Gastrocnemius medialis (tissue), 4 donors: Measurements from ENCODE around the gene PRKCE. TPM values are rescaled to one million over a fixed set of nuclear protein-coding genes. Genes with fewer than 3 reads are reported as not detected.

ENCODE experiments used
- ATAC-seq, 2 donors: fragments of 150-250 bp; one replicate each; pipeline ENCODE4 v1.9.1; 2016
- DNase-seq, 2 donors: peaks; one replicate each; pipeline ENCODE4 v3.0.0-alpha.2; 2019
- H3K27ac ChIP-seq, 4 donors: fragments of 200-600 bp; sonication (generic); 1 replicate in 1 of 4; 2 replicates in 3 of 4; pipeline ENCODE4 v1.5.1; 2016 to 2018; ENCODE audit warnings: mild to moderate bottlenecking in 2 of 4, moderate library complexity in 1 of 4
- H3K27me3 ChIP-seq, 3 donors: fragments of 200-600 bp; sonication (generic) in 2 of 3; 1 replicate in 1 of 3; 2 replicates in 2 of 3; pipeline versions ENCODE4 v1.5.1 to v1.6.0; 2016 to 2019; ENCODE audit warnings: mild to moderate bottlenecking in 1 of 3, moderate library complexity in 1 of 3
- H3K36me3 ChIP-seq, 2 donors: fragments of 200-600 bp; sonication (generic) in 1 of 2; one replicate each; pipeline ENCODE4 v1.5.1; 2017 to 2018
- H3K4me1 ChIP-seq, 2 donors: fragments of 200-600 bp; sonication (generic) in 1 of 2; one replicate each; pipeline ENCODE4 v1.5.1; 2016 to 2017; ENCODE audit warnings: mild to moderate bottlenecking in 2 of 2
- H3K4me3 ChIP-seq, 4 donors: fragments of 200-600 bp; sonication (generic) in 3 of 4; 1 replicate in 1 of 4; 2 replicates in 3 of 4; pipeline ENCODE4 v1.5.1; 2016 to 2019; ENCODE audit warnings: mild to moderate bottlenecking in 2 of 4
- H3K9me3 ChIP-seq, 3 donors: fragments of 200-600 bp; sonication (generic) in 2 of 3; 1 replicate in 1 of 3; 2 replicates in 2 of 3; pipeline ENCODE4 v1.5.1; 2016 to 2019
- POLR2A ChIP-seq, 2 donors: fragments of 450-650 bp; IDR thresholded peaks; one replicate each; pipeline ENCODE4 v1.6.1; 2017; ENCODE audit warnings: antibody characterized with exemption in 2 of 2, mild to moderate bottlenecking in 2 of 2, moderate library complexity in 2 of 2
- in situ Hi-C, 4 donors: fragments of 200-750 bp; cut with MboI; loops; one replicate each; pipeline versions ENCODE4 v1.15.0 to v1.8.0; 2017; ENCODE audit warnings: low sequenced_read_pairs in 4 of 4
- intact Hi-C: fragments of 100-400 bp; cut with DNase I; formaldehyde crosslinking; loops from one replicate; pipeline ENCODE4 v1.15.1; 2023; ENCODE audit warnings: low total_unique reads
- total RNA-seq, 4 donors: library from RNA; depleted of rRNA; stranded (reverse); fragments of >200 nt; gene quantifications; one replicate each; pipeline versions ENCODE4 v1.1.0 to v1.2.3, GENCODE V29; 2016
- TF ChIP-seq, protein P1 (sequence below), 5 experiments: fragments of 450-650 bp in 3 of 5; fragments of 200-600 bp in 2 of 5; sonication (generic) in 2 of 5; IDR thresholded peaks in 4 of 5; conservative IDR thresholded peaks in 1 of 5; 1 replicate in 4 of 5; 2 replicates in 1 of 5; pipeline ENCODE4 v1.5.1; 2016 to 2019; ENCODE audit warnings: antibody characterized with exemption in 5 of 5, mild to moderate bottlenecking in 3 of 5, moderate library complexity in 3 of 5

PRKCE gene
- total RNA-seq, 4 donors from 2014 or later, result 5.8 to 28.9 (median 11.8) TPM

- ATAC-seq (peak; percentile 94), DNase-seq (peak; percentile 99 to 100)
- in situ Hi-C loops, result loop anchor here (5.0 to 25.0 kb wide), 5 partner anchors 149 to 294 kb away; no protein-coding TSS in a partner anchor
- Histone ChIP-seq H3K27ac (peak overlapping the region; percentile 82 to 89 (median 86)), H3K4me3 (no peak overlapping the region), H3K9me3 (no peaks in the 10 kb centered on the region), H3K27me3 (no peaks in the 10 kb centered on the region), H3K4me1 (peaks cover 22 to 35% of the 10 kb centered on the region in 2 donors), H3K36me3 (no peaks in the 10 kb centered on the region)
- intact Hi-C loops, result loop anchor here (1.0 to 5.0 kb wide), 6 partner anchors 113 to 697 kb away; no protein-coding TSS in a partner anchor
- TF ChIP-seq POLR2A (IDR thresholded peaks at IDR 0.05), result no peak
- TF ChIP-seq, protein P1, sequence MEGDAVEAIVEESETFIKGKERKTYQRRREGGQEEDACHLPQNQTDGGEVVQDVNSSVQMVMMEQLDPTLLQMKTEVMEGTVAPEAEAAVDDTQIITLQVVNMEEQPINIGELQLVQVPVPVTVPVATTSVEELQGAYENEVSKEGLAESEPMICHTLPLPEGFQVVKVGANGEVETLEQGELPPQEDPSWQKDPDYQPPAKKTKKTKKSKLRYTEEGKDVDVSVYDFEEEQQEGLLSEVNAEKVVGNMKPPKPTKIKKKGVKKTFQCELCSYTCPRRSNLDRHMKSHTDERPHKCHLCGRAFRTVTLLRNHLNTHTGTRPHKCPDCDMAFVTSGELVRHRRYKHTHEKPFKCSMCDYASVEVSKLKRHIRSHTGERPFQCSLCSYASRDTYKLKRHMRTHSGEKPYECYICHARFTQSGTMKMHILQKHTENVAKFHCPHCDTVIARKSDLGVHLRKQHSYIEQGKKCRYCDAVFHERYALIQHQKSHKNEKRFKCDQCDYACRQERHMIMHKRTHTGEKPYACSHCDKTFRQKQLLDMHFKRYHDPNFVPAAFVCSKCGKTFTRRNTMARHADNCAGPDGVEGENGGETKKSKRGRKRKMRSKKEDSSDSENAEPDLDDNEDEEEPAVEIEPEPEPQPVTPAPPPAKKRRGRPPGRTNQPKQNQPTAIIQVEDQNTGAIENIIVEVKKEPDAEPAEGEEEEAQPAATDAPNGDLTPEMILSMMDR (IDR thresholded peaks at IDR 0.05 in 4 of 5, conservative IDR thresholded peaks at IDR 0.05 in 1 of 5), result peak; percentile 77 to 87 (median 80)
Measured at GRCh38 chr2:45935791-45936622, 284.5 kb downstream of the PRKCE start.

DNA sequence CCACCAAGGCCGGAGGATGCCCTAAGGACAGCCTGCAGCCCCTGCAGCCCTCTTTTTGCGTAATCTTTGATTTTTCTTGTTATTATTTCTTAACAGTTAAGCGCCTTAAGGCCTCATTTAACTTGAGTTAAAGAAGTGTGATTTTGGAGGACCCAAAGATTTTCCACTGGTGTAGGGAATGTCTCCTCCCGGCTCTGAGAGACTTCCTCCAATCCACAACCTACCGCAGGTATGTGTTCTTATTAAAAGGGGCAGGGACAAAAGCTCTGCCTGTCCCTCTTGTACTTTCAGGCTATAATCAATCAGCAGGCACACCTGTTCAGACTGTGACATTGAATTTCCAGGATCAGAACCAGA, 285.1 kb downstream of the PRKCE start:
- Histone ChIP-seq H3K4me1 (peaks cover 22 to 33% of the 10 kb centered on the region in 2 donors), H3K36me3 (no peaks in the 10 kb centered on the region), H3K9me3 (no peaks in the 10 kb centered on the region), H3K4me3 (no peak overlapping the region), H3K27me3 (no peaks in the 10 kb centered on the region), H3K27ac (peak overlapping the region; percentile 2 to 89 (median 52))
- TF ChIP-seq, protein P1 (IDR thresholded peaks at IDR 0.05 in 4 of 5, conservative IDR thresholded peaks at IDR 0.05 in 1 of 5), result peak in 2 of 5 experiments; percentile 1 to 11
- no peak for TF ChIP-seq POLR2A (IDR thresholded peaks at IDR 0.05)
- intact Hi-C loops, result loop anchor here (1.0 to 5.0 kb wide), 6 partner anchors 113 to 698 kb away; no protein-coding TSS in a partner anchor
- no peak for ATAC-seq
- DNase-seq, result no peak
- in situ Hi-C loops, result loop anchor here (5.0 to 25.0 kb wide), 5 partner anchors 149 to 294 kb away; no protein-coding TSS in a partner anchor

DNA sequence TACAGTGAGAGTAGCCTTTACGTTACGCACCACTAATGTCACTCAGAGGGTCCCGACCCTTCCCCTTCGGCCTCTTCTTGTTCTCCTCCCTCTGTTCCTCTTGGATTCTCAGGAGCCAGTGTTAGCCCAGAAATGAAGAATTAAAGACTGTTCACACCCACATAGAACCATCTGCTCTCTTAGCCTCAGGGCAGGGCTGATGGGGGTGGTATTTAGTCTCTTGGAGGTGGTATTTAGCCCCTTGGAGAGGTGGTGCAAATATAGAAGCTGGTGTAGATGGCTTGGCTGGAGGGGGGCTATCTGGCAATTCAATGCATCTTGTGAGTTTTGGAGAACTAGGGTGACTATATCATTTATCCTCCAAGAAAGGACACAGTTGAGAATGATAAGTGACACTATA, 286.5 kb downstream of the PRKCE start:
- H3K9me3 ChIP-seq, result no peaks in the 10 kb centered on the region
- peak overlapping the region in 2 of 4 donors; percentile 21 to 71 for H3K27ac ChIP-seq
- no peak overlapping the region for H3K4me3 ChIP-seq
- H3K4me1 ChIP-seq, result peaks cover 22 to 25% of the 10 kb centered on the region in 2 donors
- no peaks in the 10 kb centered on the region for H3K27me3 ChIP-seq
- TF ChIP-seq, protein P1 (IDR thresholded peaks at IDR 0.05 in 4 of 5, conservative IDR thresholded peaks at IDR 0.05 in 1 of 5), result no peak
- no peak for TF ChIP-seq POLR2A (IDR thresholded peaks at IDR 0.05)
- ATAC-seq (no peak), DNase-seq (no peak)
- in situ Hi-C loops, result loop anchor here (5.0 to 25.0 kb wide), 5 partner anchors 151 to 296 kb away; no protein-coding TSS in a partner anchor
- intact Hi-C loops, result loop anchor here (2.0 to 5.0 kb wide), 2 partner anchors 246 to 699 kb away; no protein-coding TSS in a partner anchor
- H3K36me3 ChIP-seq, result no peaks in the 10 kb centered on the region

DNA sequence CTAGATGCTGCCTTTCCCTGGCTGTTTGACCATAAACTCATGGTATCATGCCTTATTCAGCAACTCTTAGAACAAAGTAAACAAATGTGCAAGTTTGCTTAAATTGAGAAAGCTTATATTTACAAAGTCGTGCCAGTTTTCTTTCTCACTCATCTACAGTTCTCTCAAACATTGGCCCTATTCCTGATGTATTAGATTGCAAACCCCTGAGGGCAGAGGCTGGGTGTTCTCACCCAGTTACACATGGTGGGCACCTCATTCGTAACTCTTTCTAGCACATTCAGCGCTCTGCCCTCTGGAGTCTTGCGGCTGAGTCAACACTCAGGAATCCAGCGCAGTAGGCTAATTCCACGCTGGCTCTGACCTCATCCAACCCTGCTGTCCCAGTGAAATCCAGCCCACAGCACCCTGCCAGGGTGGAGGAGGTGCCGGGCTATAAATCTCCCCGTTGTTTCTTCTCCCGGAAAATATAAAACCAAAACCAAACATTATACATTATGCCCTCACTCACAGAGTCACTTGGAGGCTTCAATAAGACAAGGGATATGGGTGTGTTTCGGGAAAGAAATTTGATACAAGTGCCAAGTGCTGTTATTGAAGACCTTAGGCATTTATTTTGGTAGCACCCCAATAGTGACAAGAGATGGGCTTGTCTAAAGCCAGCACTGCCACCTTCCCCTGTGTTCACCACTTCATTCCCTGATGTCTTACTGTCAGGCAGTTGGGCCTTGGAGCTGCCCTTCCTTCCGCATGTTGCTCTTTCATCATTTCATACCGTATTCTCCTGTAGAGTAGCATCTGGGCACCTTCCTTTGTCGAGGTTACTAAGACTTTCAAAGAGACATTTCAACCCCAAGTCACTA, 287.4 kb downstream of the PRKCE start:
- Histone ChIP-seq H3K9me3 (no peaks in the 10 kb centered on the region), H3K36me3 (no peaks in the 10 kb centered on the region), H3K27me3 (no peaks in the 10 kb centered on the region), H3K4me3 (peak overlapping the region; percentile 20 to 27 (median 26)), H3K4me1 (peaks cover 22 to 25% of the 10 kb centered on the region in 2 donors), H3K27ac (peak overlapping the region; percentile 21 to 78 (median 65))
- intact Hi-C loops, result loop anchor here (5.0 kb wide), 1 partner anchor 247 kb away; no protein-coding TSS in a partner anchor
- ATAC-seq (peak; percentile 71 to 76), DNase-seq (peak; percentile 66 to 86)
- in situ Hi-C loops, result loop anchor here (5.0 to 25.0 kb wide), 5 partner anchors 152 to 297 kb away; no protein-coding TSS in a partner anchor
- TF ChIP-seq, protein P1 (IDR thresholded peaks at IDR 0.05 in 4 of 5, conservative IDR thresholded peaks at IDR 0.05 in 1 of 5), result no peak
- no peak for TF ChIP-seq POLR2A (IDR thresholded peaks at IDR 0.05)
